ENCODE measurements around the gene PARD3B. TPM values are rescaled to one million over a fixed set of nuclear protein-coding genes. Genes with fewer than 3 reads are reported as not detected.
A peak's percentile ranks its signal among the peaks of the same experiment; 100 is the strongest.

PARD3B gene
- total and polyA plus RNA-seq, 2 of the 4 experiments (the other 2 are of a cell fraction) = 3.3 to 15.6 TPM

DNA sequence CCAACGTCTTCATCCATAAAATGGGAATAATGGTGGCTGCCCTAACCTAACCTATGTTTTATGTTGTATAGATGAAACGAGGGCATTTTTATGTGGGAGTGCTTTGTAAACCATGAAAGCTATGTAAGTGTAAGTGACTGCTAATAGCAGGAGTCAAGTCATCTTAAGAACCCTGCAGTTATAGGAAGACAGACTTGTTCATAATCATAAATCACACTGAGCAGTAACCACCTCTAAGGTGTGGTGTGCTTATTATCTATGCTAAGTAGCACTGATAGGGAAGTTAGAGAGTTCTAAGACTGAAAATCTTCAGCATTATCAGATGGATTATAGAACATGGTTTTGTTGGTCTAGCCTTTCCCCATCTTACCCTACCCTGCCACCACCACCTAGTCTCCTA lies 1112.8 kb downstream of the PARD3B start:
- peaks cover 40% of the 10 kb centered on the region for H3K9me1 ChIP-seq (ENCODE audit: insufficient read depth, low read length)
- in situ Hi-C loops (cut with MboI; ENCODE audit: low sequenced_read_pairs) = no loop called here
- dilution Hi-C loops (cut with HindIII; ENCODE audit: low sequenced_read_pairs, unreplicated experiment) = no loop called here
- peak overlapping the region; percentile 51; the same call in 1 of the 2 replicates for H3K14ac ChIP-seq (replicated peaks; ENCODE audit: low read depth, low read length)
- TF ChIP-seq RAD21 (IDR thresholded peaks at IDR 0.05; ENCODE audit: low read length) (no peak), CEBPB (IDR thresholded peaks at IDR 0.05; ENCODE audit: low read depth, low read length) (no peak), RCOR1 (IDR thresholded peaks at IDR 0.05; ENCODE audit: insufficient replicate concordance, low read length) (no peak), SMC3 (IDR thresholded peaks at IDR 0.05; ENCODE audit: low read depth, low read length) (no peak), RFX5 (IDR thresholded peaks at IDR 0.05; ENCODE audit: low read depth, low read length) (no peak), CTCF (conservative IDR thresholded peaks at IDR 0.05; ENCODE audit: low read depth, low read length) (no peak), NFE2L2 (IDR thresholded peaks at IDR 0.05; ENCODE audit: low read depth, low read length) (no peak), MAFK (IDR thresholded peaks at IDR 0.05; ENCODE audit: low read depth, low read length) (no peak), MAZ (IDR thresholded peaks at IDR 0.05; ENCODE audit: borderline replicate concordance, low read depth, low read length) (no peak), CHD1 (IDR thresholded peaks at IDR 0.05; ENCODE audit: low read depth, low read length) (no peak), BHLHE40 (IDR thresholded peaks at IDR 0.05; ENCODE audit: low read depth, low read length) (no peak), MXI1 (IDR thresholded peaks at IDR 0.05; ENCODE audit: borderline replicate concordance, low read depth, low read length) (no peak), ELK1 (IDR thresholded peaks at IDR 0.05; ENCODE audit: borderline replicate concordance, low read depth, low read length) (no peak), POLR2A (IDR thresholded peaks at IDR 0.05; ENCODE audit: low read depth, low read length) (no peak), FOS (IDR thresholded peaks at IDR 0.05; ENCODE audit: low read depth, low read length) (no peak)
- TF ChIP-seq, protein P1, sequence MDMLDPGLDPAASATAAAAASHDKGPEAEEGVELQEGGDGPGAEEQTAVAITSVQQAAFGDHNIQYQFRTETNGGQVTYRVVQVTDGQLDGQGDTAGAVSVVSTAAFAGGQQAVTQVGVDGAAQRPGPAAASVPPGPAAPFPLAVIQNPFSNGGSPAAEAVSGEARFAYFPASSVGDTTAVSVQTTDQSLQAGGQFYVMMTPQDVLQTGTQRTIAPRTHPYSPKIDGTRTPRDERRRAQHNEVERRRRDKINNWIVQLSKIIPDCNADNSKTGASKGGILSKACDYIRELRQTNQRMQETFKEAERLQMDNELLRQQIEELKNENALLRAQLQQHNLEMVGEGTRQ (IDR thresholded peaks at IDR 0.05; ENCODE audit: low read depth, low read length) = no peak
- peak overlapping the region; percentile 26; the same call in 1 of the 2 replicates for H3K4ac ChIP-seq (ENCODE audit: low read depth, low read length)
- H3K56ac ChIP-seq (ENCODE audit: extremely low read depth, insufficient read depth, low read length) = no peak overlapping the region
- H3K4me1 ChIP-seq (ENCODE audit: control insufficient read depth, insufficient read depth, low read length) = peaks cover 28% of the 10 kb centered on the region
- no peaks in the 10 kb centered on the region for H3K36me3 ChIP-seq (ENCODE audit: control insufficient read depth, insufficient read depth, low read length)
- CTCF ChIA-PET = no interaction called here
- no peaks in the 10 kb centered on the region; a peak in 1 of 4 replicates for H3K79me1 ChIP-seq (ENCODE audit: low read depth in 1 of 2, low read length in 2 of 2)
- 0 out of 3 replicates have a peak overlapping the region, but pooled peaks have one; percentile 24 for H2BK15ac ChIP-seq (ENCODE audit: low read depth, low read length)
- H3K27me3 ChIP-seq (ENCODE audit: control insufficient read depth, insufficient read depth, low read length) = no peaks in the 10 kb centered on the region
- no peaks in the 10 kb centered on the region for H4K20me1 ChIP-seq (ENCODE audit: insufficient read depth, low read length)
- peak overlapping the region; percentile 59; the same call in 1 of the 2 replicates for H2BK120ac ChIP-seq (ENCODE audit: low read depth, low read length)
- no peaks in the 10 kb centered on the region for H3K9me3 ChIP-seq (ENCODE audit: control insufficient read depth, insufficient read depth, low read length)
- no peak overlapping the region for H4K5ac ChIP-seq (ENCODE audit: low read depth, low read length)
- no peak overlapping the region for H3K9ac ChIP-seq (ENCODE audit: low read depth, low read length)
- ATAC-seq (ENCODE audit: low read depth) (no peak), DNase-seq (no peak)
- no peak overlapping the region for H2AK9ac ChIP-seq (replicated peaks; ENCODE audit: low read depth, low read length, poor library complexity)
- POLR2A ChIA-PET (ENCODE audit: unreplicated experiment) = no interaction called here
- WGBS, 2 experiments (ENCODE audit: extremely low coverage in 2 of 2, insufficient read length in 1 of 2) = no CpG with 5 or more reads among the region's 2 CpGs
- no TSS peak for BruUV-seq (replicated peaks)
- H2BK5ac ChIP-seq (ENCODE audit: low read depth, low read length, poor library complexity, severe bottlenecking) = peak overlapping the region; percentile 29
- H4K8ac ChIP-seq (ENCODE audit: low read depth in 2 of 2, low read length in 2 of 2) = no peak overlapping the region
- H3K4me3 ChIP-seq (ENCODE audit: insufficient read depth, low read depth, low read length) = no peak overlapping the region
- H3K4me2 ChIP-seq (ENCODE audit: low read depth, low read length) = peak overlapping the region; percentile 33; the same call in 1 of the 2 replicates
- peak overlapping the region; percentile 81; the same call in 1 of the 2 replicates for H2BK20ac ChIP-seq (ENCODE audit: low read depth, low read length)
- peak overlapping the region; percentile 58; the same call in 1 of the 2 replicates for H3K18ac ChIP-seq (ENCODE audit: low read depth, low read length)
- H3K27ac ChIP-seq (ENCODE audit: insufficient read depth, low read length) = no peak overlapping the region
- intact Hi-C loops (cut with micrococcal nuclease) = no loop called here
- no peak overlapping the region for H4K91ac ChIP-seq (ENCODE audit: insufficient read depth, low read depth, low read length)
- H3K23ac ChIP-seq (ENCODE audit: low read depth, low read length) = no peak overlapping the region
- H2AFZ ChIP-seq (replicated peaks; ENCODE audit: low read length, poor library complexity) = no peak overlapping the region
- peak overlapping the region; percentile 83; the same call in 1 of the 2 replicates for H2AK5ac ChIP-seq (ENCODE audit: low read depth, low read length)
